PC-3 (cell line): ENCODE results near the gene RGS5.

Experiments used
- EZH2 ChIP-seq: fragments of 300-600 bp; sonication (generic); IDR thresholded peaks from one replicate; pipeline ENCODE4 v1.6.1; 2017; ENCODE audit warnings: antibody characterized with exemption, mild to moderate bottlenecking, low read length; ENCODE audit not compliant: unreplicated experiment
- EZH2phosphoT487 ChIP-seq: fragments of 300-600 bp; sonication (generic); IDR thresholded peaks from 2 replicates; pipeline ENCODE4 v1.6.1; 2018; ENCODE audit warnings: mild to moderate bottlenecking, antibody characterized with exemption, low read length, borderline replicate concordance
- TF ChIP-seq, protein P1 (sequence below): fragments of 300-600 bp; sonication (generic); conservative IDR thresholded peaks from 2 replicates; pipeline ENCODE4 v1.5.1; 2017; ENCODE audit warnings: antibody characterized with exemption, low read depth, mild to moderate bottlenecking, low read length

DNA sequence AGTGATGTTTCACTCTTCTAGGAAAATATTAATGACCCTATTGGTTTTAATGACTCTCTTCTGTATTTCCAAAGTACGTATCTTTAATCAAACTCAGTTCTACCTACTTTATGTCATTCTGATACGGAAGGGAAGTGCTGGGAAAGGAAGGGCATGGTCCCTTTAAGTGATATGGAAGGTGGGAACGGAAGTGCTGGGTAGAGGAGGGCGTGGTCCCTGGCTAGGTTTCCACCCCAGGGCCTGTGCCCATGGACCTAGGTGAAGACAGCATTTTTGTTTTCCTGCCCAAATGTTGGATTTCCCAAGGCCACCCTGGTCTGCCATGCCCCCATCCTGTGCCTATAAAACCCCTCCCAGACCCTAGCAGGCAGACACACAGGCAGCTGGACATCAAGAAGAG, 109.5 kb downstream of the RGS5 start:
- TF ChIP-seq, protein P1, sequence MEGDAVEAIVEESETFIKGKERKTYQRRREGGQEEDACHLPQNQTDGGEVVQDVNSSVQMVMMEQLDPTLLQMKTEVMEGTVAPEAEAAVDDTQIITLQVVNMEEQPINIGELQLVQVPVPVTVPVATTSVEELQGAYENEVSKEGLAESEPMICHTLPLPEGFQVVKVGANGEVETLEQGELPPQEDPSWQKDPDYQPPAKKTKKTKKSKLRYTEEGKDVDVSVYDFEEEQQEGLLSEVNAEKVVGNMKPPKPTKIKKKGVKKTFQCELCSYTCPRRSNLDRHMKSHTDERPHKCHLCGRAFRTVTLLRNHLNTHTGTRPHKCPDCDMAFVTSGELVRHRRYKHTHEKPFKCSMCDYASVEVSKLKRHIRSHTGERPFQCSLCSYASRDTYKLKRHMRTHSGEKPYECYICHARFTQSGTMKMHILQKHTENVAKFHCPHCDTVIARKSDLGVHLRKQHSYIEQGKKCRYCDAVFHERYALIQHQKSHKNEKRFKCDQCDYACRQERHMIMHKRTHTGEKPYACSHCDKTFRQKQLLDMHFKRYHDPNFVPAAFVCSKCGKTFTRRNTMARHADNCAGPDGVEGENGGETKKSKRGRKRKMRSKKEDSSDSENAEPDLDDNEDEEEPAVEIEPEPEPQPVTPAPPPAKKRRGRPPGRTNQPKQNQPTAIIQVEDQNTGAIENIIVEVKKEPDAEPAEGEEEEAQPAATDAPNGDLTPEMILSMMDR: no peak
- TF ChIP-seq EZH2phosphoT487: no peak
- TF ChIP-seq EZH2: no peak
